Activated T-helper 17 cell treated with anti-CD3 and anti-CD28 coated beads, Interleukin-2, amount 50 U/mL, for 72 hours (primary cell): ENCODE results near the gene SRSF7. TPM values are rescaled to one million over a fixed set of nuclear protein-coding genes. Genes with fewer than 3 reads are reported as not detected.
"Not testable (repeated sequence)": the region's sequence is repeated elsewhere in the genome, so short reads cannot be mapped to it uniquely, and the experiment has no call there.

ENCODE experiments used
- ATAC-seq: fragments of 150-1000 bp; cut with Tn5 transposase; replicated peaks from 2 replicates; pipeline ENCODE4 v1.10.0; 2021; ENCODE audit warnings: mild to moderate bottlenecking, moderate library complexity
- H3K27ac Mint-ChIP-seq: one replicate; pipeline ENCODE4 v1.8.0; 2022; ENCODE audit warnings: mixed read lengths
- H3K27me3 Mint-ChIP-seq: one replicate; pipeline ENCODE4 v1.8.0; 2022; ENCODE audit warnings: mixed read lengths
- H3K36me3 Mint-ChIP-seq: one replicate; pipeline ENCODE4 v1.8.0; 2022; ENCODE audit warnings: low read depth, mild to moderate bottlenecking, mixed read lengths
- H3K4me1 Mint-ChIP-seq: one replicate; pipeline ENCODE4 v1.8.0; 2022; ENCODE audit warnings: mixed read lengths
- H3K4me3 Mint-ChIP-seq: one replicate; pipeline ENCODE4 v1.8.0; 2022; ENCODE audit warnings: mild to moderate bottlenecking, mixed read lengths
- H3K9me3 Mint-ChIP-seq: one replicate; pipeline ENCODE4 v1.8.0; 2022; ENCODE audit warnings: mixed read lengths
- total RNA-seq, 2 donors: library from RNA; stranded (reverse); gene quantifications; one replicate each; pipeline ENCODE4 v1.2.3, GENCODE V29; 2022

Gene SRSF7
- total RNA-seq, 2 donors from 2014 or later, result 199 to 366 TPM

DNA sequence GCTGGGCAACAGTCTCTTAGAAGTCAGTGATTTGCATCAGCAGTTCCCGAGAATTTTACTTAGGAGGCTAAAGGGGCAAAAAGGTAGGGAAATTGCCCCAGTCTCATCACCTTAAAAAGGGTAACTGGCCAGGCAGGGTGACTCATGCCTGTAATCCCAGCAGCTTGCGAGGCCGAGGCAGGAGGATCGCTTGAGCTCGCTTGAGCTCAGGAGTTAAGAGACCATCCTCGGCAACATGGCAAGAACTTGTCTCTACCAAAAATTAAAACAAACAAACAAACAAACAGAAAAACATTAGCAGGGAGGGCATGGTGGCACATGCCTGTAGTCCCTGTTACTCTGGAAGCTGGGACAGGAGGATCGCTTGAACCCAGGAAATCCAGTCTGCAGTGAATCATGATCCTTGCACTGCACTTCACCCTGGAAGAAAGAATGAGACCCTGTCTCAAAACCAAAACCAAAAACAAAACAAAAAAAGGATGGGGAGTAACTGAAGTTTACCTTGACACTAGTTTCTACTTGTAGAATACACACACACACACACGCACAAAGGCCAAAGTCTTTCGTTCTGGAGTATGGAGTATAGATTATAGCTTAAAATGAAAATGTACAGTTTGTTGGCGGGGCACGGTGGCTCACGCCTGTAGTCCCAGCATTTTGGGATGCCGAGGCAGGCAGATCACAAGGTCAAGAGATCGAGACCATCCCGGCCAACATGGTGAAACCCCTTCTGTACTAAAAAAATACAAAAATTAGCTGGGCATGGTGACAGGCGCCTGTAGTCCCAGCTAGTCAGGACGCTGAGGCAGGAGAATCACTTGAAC, 24.1 kb upstream of the SRSF7 start:
- H3K4me1 Mint-ChIP-seq, result no peaks in the 10 kb centered on the region
- H3K36me3 Mint-ChIP-seq, result peaks cover 5% of the 10 kb centered on the region
- H3K9me3 Mint-ChIP-seq, result no peaks in the 10 kb centered on the region
- no peak overlapping the region for H3K4me3 Mint-ChIP-seq
- peaks cover 7% of the 10 kb centered on the region for H3K27me3 Mint-ChIP-seq
- ATAC-seq, result no peak
- no peak overlapping the region for H3K27ac Mint-ChIP-seq

DNA sequence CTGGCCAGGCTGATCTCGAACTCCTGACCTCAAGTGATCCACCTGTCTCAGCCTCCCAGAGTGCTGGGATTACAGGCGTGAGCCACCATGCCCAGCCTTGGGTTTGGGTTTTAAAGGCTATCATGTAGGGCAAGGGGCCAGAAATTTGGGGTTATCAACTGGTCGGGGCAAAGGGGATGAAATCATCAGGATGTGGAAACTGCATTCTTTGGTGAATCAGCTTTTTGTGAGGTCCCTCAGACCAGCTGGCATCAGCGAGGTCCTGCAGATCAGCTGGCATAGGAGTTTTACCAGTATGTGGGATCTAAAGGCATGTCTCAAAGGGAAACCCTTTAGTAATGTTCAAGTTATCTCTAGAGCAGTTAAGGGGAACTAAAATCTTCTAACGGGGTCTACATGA, 20.5 kb upstream of the SRSF7 start:
- Mint-ChIP-seq H3K27me3 (peaks cover 7% of the 10 kb centered on the region), H3K9me3 (no peaks in the 10 kb centered on the region)

DNA sequence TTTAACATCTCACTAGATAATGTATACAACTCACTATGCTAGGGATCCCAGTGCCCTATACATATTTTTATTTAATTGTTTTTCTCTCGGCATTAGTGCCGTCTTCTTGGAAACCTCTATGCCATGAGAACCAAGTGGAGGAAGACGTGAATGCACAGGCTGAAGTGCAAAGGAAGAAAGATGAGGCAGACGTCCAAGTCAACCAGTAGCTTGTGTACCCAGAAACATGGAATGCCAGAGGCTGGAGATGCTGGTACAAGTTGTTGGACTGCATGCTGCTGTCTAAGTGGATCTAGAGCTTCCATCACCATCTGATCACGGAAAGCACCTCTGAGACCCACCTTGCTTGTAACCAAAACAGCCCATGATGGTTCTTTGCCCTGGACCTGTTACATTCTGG, 14.4 kb upstream of the SRSF7 start:
- Mint-ChIP-seq H3K4me3 (no peak overlapping the region), H3K27me3 (no peaks in the 10 kb centered on the region), H3K9me3 (no peaks in the 10 kb centered on the region), H3K27ac (no peak overlapping the region), H3K4me1 (no peaks in the 10 kb centered on the region), H3K36me3 (no peaks in the 10 kb centered on the region)
- no peak for ATAC-seq

More for the DNA sequence above, 20.5 kb upstream of the SRSF7 start:
- no peaks in the 10 kb centered on the region for H3K36me3 Mint-ChIP-seq
- no peak overlapping the region for H3K4me3 Mint-ChIP-seq
- no peak overlapping the region for H3K27ac Mint-ChIP-seq
- H3K4me1 Mint-ChIP-seq, result no peaks in the 10 kb centered on the region
- no peak for ATAC-seq

DNA sequence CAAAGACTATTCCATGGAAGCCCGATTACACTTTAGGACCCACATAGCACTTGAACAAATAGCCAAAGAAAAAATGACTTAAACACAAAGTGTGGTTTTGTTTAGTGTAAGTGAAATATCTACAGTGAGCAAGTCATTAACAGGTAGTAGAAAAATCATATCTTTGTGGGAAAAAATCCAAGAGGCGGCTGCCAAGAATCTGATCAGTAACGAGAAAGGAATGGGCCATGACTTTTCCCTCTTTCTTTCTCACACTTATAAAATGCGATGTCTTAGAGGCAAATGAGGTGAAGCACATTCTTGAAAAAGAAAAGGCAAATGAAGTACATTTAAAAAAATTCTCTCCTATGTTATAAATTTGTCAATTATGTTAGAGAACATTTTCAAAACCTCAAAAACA, 14.0 kb upstream of the SRSF7 start:
- no peaks in the 10 kb centered on the region for H3K36me3 Mint-ChIP-seq

DNA sequence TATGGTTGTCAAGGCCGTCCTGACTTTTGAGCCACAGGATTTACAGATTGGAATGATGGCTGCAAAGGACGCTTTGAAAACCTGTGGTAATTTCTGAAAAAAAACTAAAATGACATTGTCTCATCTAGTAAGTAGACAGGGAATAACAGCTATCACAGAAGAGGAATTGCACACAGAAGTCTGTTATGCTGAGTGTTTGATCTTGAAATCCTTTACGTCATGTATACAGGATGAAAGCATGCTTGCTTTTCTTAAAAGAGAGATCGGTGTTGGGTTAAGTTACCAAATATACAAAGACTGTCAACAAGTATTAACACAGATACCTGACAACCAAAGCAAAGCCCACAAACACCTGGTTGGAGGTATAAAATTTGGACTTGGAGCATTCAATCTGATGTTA, 12.6 kb upstream of the SRSF7 start:
- Mint-ChIP-seq H3K9me3 (no peaks in the 10 kb centered on the region), H3K36me3 (no peaks in the 10 kb centered on the region), H3K27me3 (no peaks in the 10 kb centered on the region), H3K4me1 (no peaks in the 10 kb centered on the region), H3K4me3 (no peak overlapping the region), H3K27ac (no peak overlapping the region)
- no peak for ATAC-seq

More for the DNA sequence above, 14.0 kb upstream of the SRSF7 start:
- no peak for ATAC-seq
- Mint-ChIP-seq H3K4me1 (no peaks in the 10 kb centered on the region), H3K27ac (no peak overlapping the region), H3K4me3 (no peak overlapping the region), H3K9me3 (no peaks in the 10 kb centered on the region), H3K27me3 (no peaks in the 10 kb centered on the region)

DNA sequence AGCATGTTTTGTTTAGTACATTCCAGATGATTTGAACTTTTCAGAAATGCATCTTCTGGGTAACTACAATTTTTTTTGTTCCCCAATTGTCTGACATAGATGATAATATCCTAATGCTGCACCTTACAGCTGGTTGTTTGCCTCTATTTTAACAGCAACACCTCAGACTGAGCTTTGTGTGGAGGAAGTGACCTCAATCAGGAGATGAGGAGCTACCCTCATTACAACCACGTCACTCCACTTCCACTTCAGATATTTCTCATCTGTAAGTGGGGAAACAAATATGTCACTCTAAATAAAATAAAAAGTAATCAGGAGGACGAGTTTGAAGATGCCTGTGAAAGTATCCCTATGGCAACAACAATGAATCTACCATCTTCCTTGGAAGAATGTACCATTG, 12.1 kb upstream of the SRSF7 start:
- H3K4me1 Mint-ChIP-seq, result no peaks in the 10 kb centered on the region
- peak; percentile 71 for ATAC-seq

DNA sequence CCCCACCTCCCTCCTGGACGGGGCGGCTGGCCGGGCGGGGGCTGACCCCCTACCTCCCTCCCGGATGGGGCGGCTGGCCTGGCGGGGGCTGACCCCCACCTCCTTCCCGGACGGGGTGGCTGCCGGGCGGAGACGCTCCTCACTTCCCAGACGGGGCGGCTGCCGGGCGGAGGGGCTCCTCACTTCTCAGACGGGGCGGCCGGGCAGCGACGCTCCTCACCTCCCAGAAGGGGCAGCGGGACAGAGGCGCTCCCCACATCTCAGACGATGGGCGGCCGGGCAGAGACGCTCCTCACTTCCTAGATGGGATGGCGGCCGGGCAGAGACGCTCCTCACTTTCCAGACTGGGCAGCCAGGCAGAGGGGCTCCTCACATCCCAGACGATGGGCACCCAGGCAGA, 4.7 kb upstream of the SRSF7 start:
- Mint-ChIP-seq H3K4me1 (peaks cover 12% of the 10 kb centered on the region), H3K36me3 (peaks cover 12% of the 10 kb centered on the region)
- H3K4me3 Mint-ChIP-seq, H3K27ac Mint-ChIP-seq, ATAC-seq, H3K9me3 Mint-ChIP-seq, H3K27me3 Mint-ChIP-seq: not testable (repeated sequence)

More for the DNA sequence above, 12.1 kb upstream of the SRSF7 start:
- H3K27ac Mint-ChIP-seq, result no peak overlapping the region
- H3K4me3 Mint-ChIP-seq, result no peak overlapping the region
- H3K27me3 Mint-ChIP-seq, result no peaks in the 10 kb centered on the region
- H3K36me3 Mint-ChIP-seq, result no peaks in the 10 kb centered on the region
- H3K9me3 Mint-ChIP-seq, result no peaks in the 10 kb centered on the region

DNA sequence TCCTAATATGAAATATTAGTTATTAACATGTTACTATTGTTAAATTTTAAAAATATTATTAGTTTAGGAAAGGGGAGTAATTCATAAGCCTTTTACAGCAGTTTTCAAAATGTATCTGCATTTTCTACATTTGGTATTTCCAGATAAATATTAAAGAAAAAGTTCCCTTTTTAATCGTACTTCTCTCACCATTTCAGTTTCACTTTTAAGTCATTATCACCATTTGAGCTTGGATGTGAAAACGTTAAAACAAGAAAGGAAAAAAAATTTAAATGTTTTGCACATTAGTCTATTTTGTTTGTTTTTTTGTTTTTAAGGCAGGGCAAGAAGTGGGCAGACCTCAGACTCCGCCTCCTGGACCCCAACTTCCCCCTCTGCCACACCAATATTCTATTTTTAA, 3.3 kb upstream of the SRSF7 start:
- Mint-ChIP-seq H3K27me3 (no peaks in the 10 kb centered on the region), H3K36me3 (peaks cover 26% of the 10 kb centered on the region), H3K4me1 (peaks cover 12% of the 10 kb centered on the region), H3K27ac (peak overlapping the region; percentile 83), H3K9me3 (no peaks in the 10 kb centered on the region), H3K4me3 (peak overlapping the region; percentile 76)
- no peak for ATAC-seq

DNA sequence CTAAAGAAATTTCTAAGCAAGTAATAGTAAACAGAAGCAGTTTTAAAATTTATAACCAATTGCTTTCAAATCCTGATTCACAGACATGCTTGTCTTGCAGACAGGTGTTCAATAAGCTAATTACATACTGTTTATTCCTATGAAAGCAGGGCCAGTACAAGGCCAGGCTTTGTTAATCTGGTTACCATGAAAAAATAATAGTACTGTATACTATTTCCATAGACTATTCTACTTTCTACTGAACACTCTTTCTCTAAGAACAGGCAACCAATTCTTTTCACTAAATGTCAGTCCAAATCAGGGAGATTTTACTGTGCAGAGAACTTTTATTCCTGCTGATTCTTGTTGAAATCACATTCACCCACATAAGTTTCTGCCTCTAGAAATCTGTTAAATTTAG, 2.9 kb upstream of the SRSF7 start:
- Mint-ChIP-seq H3K4me1 (peaks cover 12% of the 10 kb centered on the region), H3K36me3 (peaks cover 30% of the 10 kb centered on the region), H3K9me3 (no peaks in the 10 kb centered on the region), H3K27me3 (no peaks in the 10 kb centered on the region), H3K27ac (peak overlapping the region; percentile 83), H3K4me3 (peak overlapping the region; percentile 76)
- no peak for ATAC-seq

DNA sequence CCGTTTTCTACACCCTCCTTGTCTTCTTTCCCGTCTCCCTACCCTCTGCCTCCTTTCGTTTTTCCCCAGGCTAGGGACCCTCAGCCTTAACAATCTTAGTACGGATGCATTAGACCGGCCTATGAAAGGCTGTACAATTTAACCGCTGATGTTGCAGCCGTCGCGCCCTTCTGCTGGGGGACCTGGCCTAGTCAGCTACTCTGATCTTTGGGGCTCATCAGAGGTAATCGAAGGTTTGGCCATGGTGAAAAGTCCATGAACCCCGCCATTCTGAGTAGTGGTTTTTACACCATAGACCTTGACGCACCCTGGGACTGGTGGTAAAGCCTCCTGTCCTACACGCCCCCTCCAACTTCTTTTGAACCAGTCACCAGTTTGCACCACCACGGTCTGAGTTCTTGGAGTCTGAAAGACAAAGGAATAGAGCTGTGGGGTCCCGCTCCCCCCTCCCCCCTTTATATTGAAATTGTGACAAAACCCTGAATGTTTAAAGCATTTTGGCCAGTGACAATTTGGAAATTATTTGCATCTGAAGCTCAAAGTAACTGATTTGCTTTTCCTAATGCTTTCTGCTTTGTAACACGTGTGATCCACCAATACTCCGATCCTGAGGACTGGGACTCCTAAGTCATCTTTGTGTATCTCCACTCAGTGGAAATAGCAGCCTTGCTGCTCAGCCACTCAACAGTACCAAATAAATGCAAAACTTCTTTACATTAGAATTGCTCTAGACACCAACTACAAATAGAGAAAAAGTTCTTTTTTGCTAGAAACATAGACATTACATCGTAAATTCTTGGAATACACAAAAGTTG, 642 bp upstream of the SRSF7 start:
- ATAC-seq, result peak; percentile 33

DNA sequence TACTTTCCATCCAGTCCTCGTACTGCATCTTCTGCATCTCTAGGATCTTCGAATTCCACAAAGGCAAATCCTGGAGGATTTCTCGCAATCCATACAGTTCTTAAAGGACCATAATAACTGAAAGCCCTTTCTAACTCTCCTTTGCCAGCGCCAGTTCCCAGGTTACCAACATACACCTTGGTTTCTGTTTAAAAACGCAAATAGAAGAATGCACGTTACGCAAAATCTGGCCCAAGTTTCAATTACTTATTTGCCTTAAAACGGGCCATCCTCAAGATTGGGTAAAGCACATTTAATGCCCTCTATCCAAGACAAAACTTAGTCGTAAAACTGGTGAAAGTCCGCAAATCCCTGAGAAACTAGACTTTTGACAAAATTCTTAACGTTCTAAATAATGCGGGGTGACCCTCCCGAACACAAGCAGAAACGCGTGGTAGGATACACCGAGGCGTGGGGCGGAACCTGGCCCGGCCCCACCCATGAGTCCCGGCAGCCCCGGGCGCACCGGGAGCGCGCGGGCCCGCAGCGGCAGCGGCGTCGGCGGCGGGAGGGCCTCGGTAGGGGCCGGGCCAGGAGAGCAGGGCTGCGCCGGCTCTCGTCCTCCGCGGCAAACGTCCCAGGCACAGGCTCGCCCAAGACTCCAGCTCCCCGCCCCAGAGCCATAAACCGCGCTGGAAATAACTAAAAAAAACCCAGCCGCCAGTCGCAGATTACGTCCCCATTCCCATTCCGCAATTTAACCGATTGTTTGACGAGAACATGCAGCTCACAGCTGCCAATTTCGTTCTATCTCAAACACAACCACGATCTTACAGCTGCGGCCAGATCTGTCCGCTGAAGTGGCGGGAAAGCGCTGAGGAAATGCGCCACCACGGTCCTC, 910 bp downstream of the SRSF7 start:
- Mint-ChIP-seq H3K36me3 (peaks cover 68% of the 10 kb centered on the region), H3K27me3 (no peaks in the 10 kb centered on the region), H3K27ac (peak overlapping the region; percentile 100), H3K4me3 (peak overlapping the region; percentile 99), H3K9me3 (no peaks in the 10 kb centered on the region), H3K4me1 (peaks cover 45% of the 10 kb centered on the region)
- peak; percentile 27 for ATAC-seq

More for the DNA sequence above, 642 bp upstream of the SRSF7 start:
- no peaks in the 10 kb centered on the region for H3K27me3 Mint-ChIP-seq
- no peaks in the 10 kb centered on the region for H3K9me3 Mint-ChIP-seq
- peak overlapping the region; percentile 99 for H3K4me3 Mint-ChIP-seq
- H3K36me3 Mint-ChIP-seq, result peaks cover 53% of the 10 kb centered on the region
- peaks cover 30% of the 10 kb centered on the region for H3K4me1 Mint-ChIP-seq
- H3K27ac Mint-ChIP-seq, result peak overlapping the region; percentile 100

DNA sequence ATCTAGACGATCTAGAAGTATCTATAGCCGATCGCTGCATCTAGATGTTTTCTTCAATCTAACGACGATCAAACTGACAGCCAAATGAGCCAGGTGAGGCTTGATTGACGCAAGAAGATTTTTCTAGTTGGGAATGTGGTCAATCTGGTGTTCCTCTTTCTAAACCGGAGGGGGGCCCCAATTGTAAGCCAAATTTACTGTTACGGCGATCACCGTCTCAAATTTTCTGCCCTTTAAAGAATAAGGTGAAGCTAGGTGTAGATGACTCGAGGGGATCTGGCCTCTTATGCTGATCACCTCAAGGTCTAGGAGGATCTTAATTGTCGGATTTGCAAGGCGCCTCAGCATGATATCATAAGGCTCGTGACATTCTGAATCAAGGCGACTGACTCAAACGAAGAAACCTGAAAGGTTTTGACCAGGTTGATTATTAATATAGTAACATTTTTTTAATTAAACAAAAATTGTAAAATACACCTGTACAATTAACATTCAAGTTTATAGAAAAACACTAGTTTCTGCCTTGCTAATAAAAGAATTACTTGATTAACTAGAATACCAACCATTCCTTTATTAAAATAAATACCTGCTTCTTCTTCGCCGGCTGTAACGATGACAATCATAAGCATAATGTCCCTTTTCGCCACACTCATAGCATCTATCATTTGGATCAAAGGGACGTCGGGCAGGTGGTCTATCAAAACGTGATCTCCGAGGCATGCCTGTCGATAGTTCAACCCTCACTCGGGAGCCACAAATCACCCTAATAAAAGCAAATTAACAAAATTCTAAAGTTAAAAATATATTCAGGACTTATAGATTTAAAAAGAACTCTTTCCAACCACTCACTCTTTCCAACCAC, 2.0 kb downstream of the SRSF7 start:
- ATAC-seq, result peak; percentile 14
- H3K27ac Mint-ChIP-seq, result peak overlapping the region; percentile 100
- peak overlapping the region; percentile 99 for H3K4me3 Mint-ChIP-seq
- peaks cover 49% of the 10 kb centered on the region for H3K4me1 Mint-ChIP-seq
- H3K36me3 Mint-ChIP-seq, result peaks cover 79% of the 10 kb centered on the region
- no peaks in the 10 kb centered on the region for H3K9me3 Mint-ChIP-seq
- no peaks in the 10 kb centered on the region for H3K27me3 Mint-ChIP-seq

DNA sequence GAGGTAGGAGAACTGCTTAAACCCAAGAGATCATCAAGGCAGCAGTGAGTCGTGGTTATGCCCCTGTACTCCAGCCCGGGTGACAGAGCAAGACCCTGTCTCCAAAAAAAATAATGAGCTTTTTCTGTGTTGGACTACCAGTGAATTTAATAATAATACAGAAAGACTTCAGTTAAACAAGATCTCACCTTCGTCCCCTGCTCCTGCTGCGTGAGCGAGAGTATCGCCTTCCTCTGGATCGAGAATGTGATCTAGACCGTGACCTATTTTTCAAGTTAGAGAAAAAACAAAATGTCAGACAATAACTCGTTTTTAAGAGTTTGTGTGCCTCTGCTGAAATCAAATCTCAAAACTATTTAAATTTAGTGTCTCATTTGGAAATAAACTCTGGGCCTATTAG, 2.8 kb downstream of the SRSF7 start:
- Mint-ChIP-seq H3K36me3 (peaks cover 87% of the 10 kb centered on the region), H3K4me1 (peaks cover 47% of the 10 kb centered on the region), H3K27me3 (no peaks in the 10 kb centered on the region), H3K9me3 (no peaks in the 10 kb centered on the region), H3K4me3 (peak overlapping the region; percentile 99), H3K27ac (peak overlapping the region; percentile 100)
- ATAC-seq, result no peak
